ENCODE measurements around the gene MAML3. TPM values are rescaled to one million over a fixed set of nuclear protein-coding genes. Genes with fewer than 3 reads are reported as not detected.

MAML3 gene
- total RNA-seq, 2 donors from 2014 or later: 2.6 to 5.8 TPM

DNA sequence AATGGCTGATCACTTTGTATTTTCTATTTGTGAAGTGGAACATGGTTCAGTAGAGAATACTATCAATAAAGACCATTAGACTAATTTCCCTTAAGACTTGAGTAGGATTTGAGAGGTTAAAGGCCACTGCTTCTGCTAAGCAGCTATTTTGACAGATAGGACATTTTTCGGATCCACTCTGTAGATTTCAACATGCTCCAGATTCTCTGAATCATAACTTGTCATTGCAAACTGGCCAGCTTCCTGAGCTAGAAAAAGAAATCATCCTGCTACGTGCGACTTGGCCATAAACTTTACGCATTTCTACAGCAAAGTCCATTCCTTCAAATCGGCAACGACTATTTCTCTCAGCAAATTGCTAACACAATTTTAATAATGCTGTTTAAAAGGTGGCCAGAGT, 433.2 kb downstream of the MAML3 start:
- Histone ChIP-seq H3K4me3 (no peak overlapping the region), H3K27ac (no peak overlapping the region), H3K36me3 (peaks cover 8% of the 10 kb centered on the region), H3K27me3 (no peaks in the 10 kb centered on the region), H3K9me3 (no peaks in the 10 kb centered on the region), H3K4me1 (peaks cover 0 to 4% of the 10 kb centered on the region in 2 donors)
- TF ChIP-seq, protein P1, sequence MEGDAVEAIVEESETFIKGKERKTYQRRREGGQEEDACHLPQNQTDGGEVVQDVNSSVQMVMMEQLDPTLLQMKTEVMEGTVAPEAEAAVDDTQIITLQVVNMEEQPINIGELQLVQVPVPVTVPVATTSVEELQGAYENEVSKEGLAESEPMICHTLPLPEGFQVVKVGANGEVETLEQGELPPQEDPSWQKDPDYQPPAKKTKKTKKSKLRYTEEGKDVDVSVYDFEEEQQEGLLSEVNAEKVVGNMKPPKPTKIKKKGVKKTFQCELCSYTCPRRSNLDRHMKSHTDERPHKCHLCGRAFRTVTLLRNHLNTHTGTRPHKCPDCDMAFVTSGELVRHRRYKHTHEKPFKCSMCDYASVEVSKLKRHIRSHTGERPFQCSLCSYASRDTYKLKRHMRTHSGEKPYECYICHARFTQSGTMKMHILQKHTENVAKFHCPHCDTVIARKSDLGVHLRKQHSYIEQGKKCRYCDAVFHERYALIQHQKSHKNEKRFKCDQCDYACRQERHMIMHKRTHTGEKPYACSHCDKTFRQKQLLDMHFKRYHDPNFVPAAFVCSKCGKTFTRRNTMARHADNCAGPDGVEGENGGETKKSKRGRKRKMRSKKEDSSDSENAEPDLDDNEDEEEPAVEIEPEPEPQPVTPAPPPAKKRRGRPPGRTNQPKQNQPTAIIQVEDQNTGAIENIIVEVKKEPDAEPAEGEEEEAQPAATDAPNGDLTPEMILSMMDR (IDR thresholded peaks at IDR 0.05): no peak
- no peak for DNase-seq (ENCODE audit: low spot score)

DNA sequence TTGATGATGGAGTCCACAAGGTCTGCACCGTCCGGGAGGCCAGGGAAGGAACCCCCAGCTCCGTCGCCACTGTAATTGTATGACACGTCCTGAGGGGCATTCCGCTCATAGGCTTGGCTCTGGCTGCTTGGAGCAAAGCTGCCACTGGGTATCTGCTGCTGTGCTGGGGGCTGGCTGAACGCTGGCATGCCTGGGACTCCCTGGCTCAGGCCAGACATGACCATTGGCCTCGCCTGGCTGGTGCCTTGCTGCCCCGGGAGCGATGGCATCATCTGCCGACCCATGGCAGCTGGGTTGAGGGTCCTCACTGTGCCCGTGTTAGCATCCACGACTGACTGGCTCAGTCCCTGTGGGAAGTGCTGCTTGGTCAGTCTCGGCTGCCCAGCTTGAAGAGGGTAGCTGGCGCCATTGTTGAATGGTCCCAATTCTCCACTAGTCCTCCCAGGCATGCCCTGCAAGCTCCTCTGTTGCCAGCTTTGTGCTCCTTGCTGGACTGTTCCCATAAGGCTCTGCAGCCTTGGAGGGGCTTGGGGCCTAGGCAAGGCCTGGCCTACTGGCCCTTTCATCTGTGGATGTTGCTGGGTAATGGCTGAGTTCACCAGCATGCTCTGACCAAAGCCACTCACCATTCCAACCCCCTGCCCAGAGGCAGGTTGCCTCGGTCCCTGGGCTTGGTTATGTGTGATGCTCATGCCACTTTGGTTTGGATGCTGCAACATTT, 434.4 kb downstream of the MAML3 start:
- Histone ChIP-seq H3K4me3 (no peak overlapping the region), H3K4me1 (peaks cover 0 to 9% of the 10 kb centered on the region in 2 donors), H3K27me3 (no peaks in the 10 kb centered on the region), H3K27ac (no peak overlapping the region), H3K9me3 (no peaks in the 10 kb centered on the region), H3K36me3 (peaks cover 8% of the 10 kb centered on the region)
- TF ChIP-seq, protein P1 (IDR thresholded peaks at IDR 0.05): no peak
- no peak for DNase-seq (ENCODE audit: low spot score)

DNA sequence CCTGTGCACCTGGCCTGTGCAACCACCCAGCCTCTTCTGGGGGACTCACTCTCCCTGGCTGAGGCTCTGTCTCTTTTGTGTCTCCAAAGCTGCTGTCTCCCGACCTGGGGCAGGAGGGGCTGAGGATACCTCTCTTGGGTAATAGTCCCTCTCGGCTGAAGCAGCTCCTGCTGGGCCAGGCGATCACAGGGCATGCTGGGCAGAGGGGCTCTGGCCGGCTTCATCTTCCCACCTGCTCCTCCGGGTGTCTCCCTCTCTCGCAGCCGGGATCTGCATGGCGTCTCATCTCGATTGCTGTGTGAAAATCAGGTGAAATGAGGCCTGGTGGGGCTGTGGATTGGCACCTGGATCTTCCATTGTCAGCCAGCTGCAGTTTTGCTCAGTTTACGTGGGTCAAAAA, 435.2 kb downstream of the MAML3 start:
- Histone ChIP-seq H3K36me3 (peaks cover 8% of the 10 kb centered on the region), H3K4me3 (no peak overlapping the region), H3K9me3 (no peaks in the 10 kb centered on the region), H3K27ac (no peak overlapping the region), H3K27me3 (no peaks in the 10 kb centered on the region), H3K4me1 (peaks cover 0 to 9% of the 10 kb centered on the region in 2 donors)
- TF ChIP-seq, protein P1 (IDR thresholded peaks at IDR 0.05): no peak
- no peak for DNase-seq (ENCODE audit: low spot score)

DNA sequence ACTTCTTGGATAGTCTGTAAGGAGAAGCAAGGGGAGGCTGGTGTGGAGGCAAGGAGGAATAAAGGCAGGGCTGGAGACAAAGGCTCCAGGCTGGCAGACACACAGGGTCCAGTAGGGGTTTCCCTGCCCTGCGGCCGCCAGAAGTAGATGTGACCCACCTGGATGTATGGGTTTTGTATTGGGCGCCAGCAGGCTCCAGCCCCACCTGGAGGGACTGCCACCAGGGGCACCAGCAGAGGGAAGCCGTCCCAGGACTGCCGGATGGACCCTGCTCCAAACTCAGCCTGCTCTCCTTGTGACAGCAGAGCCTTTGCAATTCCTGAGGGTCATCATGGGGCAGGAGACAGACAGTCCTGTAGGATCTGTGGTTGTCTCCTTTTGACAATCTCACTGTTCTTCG, 435.6 kb downstream of the MAML3 start:
- Histone ChIP-seq H3K4me3 (no peak overlapping the region), H3K27me3 (no peaks in the 10 kb centered on the region), H3K27ac (no peak overlapping the region), H3K9me3 (no peaks in the 10 kb centered on the region), H3K36me3 (peaks cover 8% of the 10 kb centered on the region), H3K4me1 (peaks cover 0 to 9% of the 10 kb centered on the region in 2 donors)
- DNase-seq (ENCODE audit: low spot score): no peak
- TF ChIP-seq, protein P1 (IDR thresholded peaks at IDR 0.05): no peak

DNA sequence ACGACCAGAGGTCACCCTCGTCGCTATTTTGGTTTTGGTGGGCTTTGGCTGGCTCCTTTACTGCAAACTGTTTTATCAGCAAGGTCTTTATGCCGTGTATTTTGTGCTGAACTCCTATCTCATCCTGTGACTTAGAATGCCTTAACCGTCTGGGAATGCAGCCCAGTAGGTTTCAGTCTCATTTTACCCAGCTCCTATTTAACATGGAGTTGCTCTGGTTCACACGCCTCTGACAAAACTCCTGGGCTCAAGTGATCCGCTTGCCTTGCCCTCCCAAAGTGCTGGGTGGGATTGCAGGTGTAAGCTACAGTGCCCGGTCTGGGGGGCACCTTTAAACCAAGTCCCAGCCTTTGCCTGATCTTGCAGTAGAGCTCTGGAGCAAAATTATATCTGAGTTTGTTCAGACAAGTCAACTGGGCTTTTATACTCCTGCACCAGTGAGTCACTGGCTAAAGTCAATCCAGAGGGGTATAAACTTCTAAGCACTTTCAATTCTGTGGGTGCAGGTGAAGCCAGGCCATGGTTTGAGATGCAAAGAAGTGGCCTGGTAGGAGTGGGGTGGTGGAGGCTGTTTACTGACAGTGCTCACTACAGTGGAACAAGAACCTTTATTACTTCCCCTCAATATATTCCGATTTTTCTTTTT, 438.1 kb downstream of the MAML3 start:
- Histone ChIP-seq H3K36me3 (peaks cover 8% of the 10 kb centered on the region), H3K4me1 (peaks cover 0 to 17% of the 10 kb centered on the region in 2 donors), H3K27ac (peak overlapping the region; percentile 21 to 64), H3K27me3 (no peaks in the 10 kb centered on the region), H3K9me3 (no peaks in the 10 kb centered on the region), H3K4me3 (no peak overlapping the region)
- no peak for DNase-seq (ENCODE audit: low spot score)
- TF ChIP-seq, protein P1 (IDR thresholded peaks at IDR 0.05): no peak
